HFFc6 (cell line): ENCODE results near the gene CASKIN1. TPM values are rescaled to one million over a fixed set of nuclear protein-coding genes. Genes with fewer than 3 reads are reported as not detected.

Source experiments
- DNase-seq: peaks from one replicate; pipeline ENCODE4 v3.0.0-alpha.2; 2018
- H3K27ac Mint-ChIP-seq: 2 replicates; pipeline ENCODE4 v1.8.0; 2020; ENCODE audit warnings: mild to moderate bottlenecking, mixed read lengths
- H3K27me3 Mint-ChIP-seq: 2 replicates; pipeline ENCODE4 v1.8.0; 2021; ENCODE audit warnings: mild to moderate bottlenecking, moderate library complexity, mixed read lengths; ENCODE audit not compliant: insufficient read depth
- H3K36me3 Mint-ChIP-seq: 2 replicates; pipeline ENCODE4 v1.8.0; 2021; ENCODE audit warnings: low read depth, mixed read lengths
- H3K4me1 Mint-ChIP-seq: 2 replicates; pipeline ENCODE4 v1.8.0; 2020; ENCODE audit warnings: low read depth, mixed read lengths
- H3K4me3 Mint-ChIP-seq: 2 replicates; pipeline ENCODE4 v1.8.0; 2020; ENCODE audit warnings: mild to moderate bottlenecking, moderate library complexity, mixed read lengths
- H3K9me3 Mint-ChIP-seq: 2 replicates; pipeline ENCODE4 v1.8.0; 2020; ENCODE audit warnings: mild to moderate bottlenecking, mixed read lengths
- total RNA-seq, 6 experiments: library from RNA; stranded (reverse); fragmentation: NEBNext Ultra II Directional; extraction: Animal tissue kit (Norgen Biotek cat#: 25700); gene quantifications; 2 replicates in 1 of 6; 3 replicates in 5 of 6; pipeline ENCODE4 v1.2.3, GENCODE V29; 2021
- TF ChIP-seq, protein P1 (sequence below): fragments of 200-600 bp; sonication (generic); IDR thresholded peaks from 2 replicates; pipeline ENCODE4 v1.5.0; 2021; ENCODE audit warnings: antibody characterized with exemption, mild to moderate bottlenecking

Gene CASKIN1
- total RNA-seq, 6 experiments from 2014 or later, result 0.06 to 0.56 (median 0.11) TPM

DNA sequence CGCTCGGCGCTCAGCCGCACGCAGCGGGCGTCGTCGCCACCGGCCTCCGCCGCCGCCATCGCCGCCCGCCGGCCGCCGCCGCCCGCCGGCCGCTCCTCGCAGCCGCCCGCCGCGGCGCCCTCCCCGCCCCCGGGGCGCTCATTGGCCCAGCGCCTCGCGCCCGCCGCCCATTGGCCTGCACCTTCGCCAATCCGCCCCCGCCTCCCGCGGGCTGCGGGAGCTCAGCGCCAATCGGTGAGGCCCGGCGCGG lies 18.2 kb upstream of the CASKIN1 start, which contains the start of gene PGP:
TSS of gene PGP (minus strand) at position 122 of the 250 bp plus-strand sequence. CDS start at position 59, 63 bp downstream.
- Mint-ChIP-seq H3K4me3 (peak within 1 kb of the TSS; percentile 92), H3K27ac (peak within 1 kb of the TSS; percentile 95), H3K36me3 (no peaks in the 10 kb centered on the region; the same call in 1 of the 2 replicates), H3K27me3 (peaks cover 8% of the 10 kb centered on the region), H3K4me1 (peaks cover 26% of the 10 kb centered on the region), H3K9me3 (no peaks in the 10 kb centered on the region)
- DNase-seq, result no peak
- TF ChIP-seq, protein P1, sequence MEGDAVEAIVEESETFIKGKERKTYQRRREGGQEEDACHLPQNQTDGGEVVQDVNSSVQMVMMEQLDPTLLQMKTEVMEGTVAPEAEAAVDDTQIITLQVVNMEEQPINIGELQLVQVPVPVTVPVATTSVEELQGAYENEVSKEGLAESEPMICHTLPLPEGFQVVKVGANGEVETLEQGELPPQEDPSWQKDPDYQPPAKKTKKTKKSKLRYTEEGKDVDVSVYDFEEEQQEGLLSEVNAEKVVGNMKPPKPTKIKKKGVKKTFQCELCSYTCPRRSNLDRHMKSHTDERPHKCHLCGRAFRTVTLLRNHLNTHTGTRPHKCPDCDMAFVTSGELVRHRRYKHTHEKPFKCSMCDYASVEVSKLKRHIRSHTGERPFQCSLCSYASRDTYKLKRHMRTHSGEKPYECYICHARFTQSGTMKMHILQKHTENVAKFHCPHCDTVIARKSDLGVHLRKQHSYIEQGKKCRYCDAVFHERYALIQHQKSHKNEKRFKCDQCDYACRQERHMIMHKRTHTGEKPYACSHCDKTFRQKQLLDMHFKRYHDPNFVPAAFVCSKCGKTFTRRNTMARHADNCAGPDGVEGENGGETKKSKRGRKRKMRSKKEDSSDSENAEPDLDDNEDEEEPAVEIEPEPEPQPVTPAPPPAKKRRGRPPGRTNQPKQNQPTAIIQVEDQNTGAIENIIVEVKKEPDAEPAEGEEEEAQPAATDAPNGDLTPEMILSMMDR, result no peak

DNA sequence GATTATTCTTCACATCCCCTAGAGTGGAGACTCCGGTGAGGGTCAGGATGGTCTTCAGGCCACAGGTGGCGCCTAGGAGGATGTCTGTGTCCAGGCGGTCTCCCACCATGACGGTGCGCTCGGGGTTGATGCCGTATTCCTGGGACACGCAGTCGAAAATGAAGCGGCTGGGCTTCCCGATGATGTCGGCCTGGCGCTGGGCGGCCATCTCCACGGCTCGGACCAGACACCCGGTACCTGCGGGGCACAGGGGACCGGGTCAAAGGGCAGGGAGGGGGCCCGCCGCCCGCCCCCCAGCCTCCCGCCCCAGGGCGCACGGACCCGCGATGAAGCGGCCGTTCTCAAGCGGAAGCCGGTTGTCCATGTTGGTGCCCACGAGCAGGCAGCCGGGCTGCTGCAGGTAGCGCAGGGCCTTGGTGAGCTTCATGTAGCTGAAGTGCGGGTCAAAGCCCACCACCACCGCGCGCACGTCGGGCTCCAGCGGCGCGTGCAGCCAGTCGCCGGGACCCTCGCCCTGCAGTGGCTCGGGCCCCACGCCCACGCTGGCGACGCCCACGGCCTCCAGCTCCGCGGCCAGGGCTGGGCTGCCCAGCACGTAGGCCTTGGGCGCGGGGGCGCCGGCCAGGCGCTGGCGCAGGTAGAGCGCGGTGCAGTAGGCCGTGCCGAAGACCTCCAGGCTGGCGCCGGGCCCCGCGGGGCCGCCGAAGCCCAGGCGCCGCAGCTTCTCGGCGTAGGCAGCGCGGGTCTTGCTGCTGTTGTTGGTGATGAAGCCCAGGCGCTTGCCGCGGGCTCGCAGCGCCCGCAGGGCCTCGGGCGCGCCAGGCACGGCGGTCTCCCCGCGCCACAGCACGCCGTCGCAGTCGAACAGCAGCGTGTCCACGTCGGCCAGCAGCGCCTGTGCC lies 17.7 kb upstream of the CASKIN1 start:
- Mint-ChIP-seq H3K27ac (peak overlapping the region; percentile 61), H3K4me3 (peak overlapping the region; percentile 87), H3K36me3 (no peaks in the 10 kb centered on the region; the same call in 1 of the 2 replicates), H3K9me3 (no peaks in the 10 kb centered on the region), H3K27me3 (peaks cover 8% of the 10 kb centered on the region), H3K4me1 (peaks cover 26% of the 10 kb centered on the region)
- TF ChIP-seq, protein P1, result no peak
- DNase-seq, result no peak

- H3K4me1 Mint-ChIP-seq, result peaks cover 26% of the 10 kb centered on the region
These were observed 16.2 kb upstream of the CASKIN1 start for GRCh38 chr16:2212362-2213324.

GRCh38 chr16:2211923-2212347 lies 15.5 kb upstream of the CASKIN1 start:
- H3K4me3 Mint-ChIP-seq, result peak overlapping the region; percentile 31
- H3K27me3 Mint-ChIP-seq, result peaks cover 11% of the 10 kb centered on the region
- DNase-seq, result no peak
- H3K27ac Mint-ChIP-seq, result no peak overlapping the region; the same call in 1 of the 2 replicates
- H3K9me3 Mint-ChIP-seq, result no peaks in the 10 kb centered on the region
- peaks cover 26% of the 10 kb centered on the region for H3K4me1 Mint-ChIP-seq
- H3K36me3 Mint-ChIP-seq, result peaks cover 10% of the 10 kb centered on the region; the same call in 1 of the 2 replicates
- TF ChIP-seq, protein P1, result no peak

More at GRCh38 chr16:2212362-2213324, 16.2 kb upstream of the CASKIN1 start:
- Mint-ChIP-seq H3K4me3 (peak overlapping the region; percentile 87), H3K27ac (peak overlapping the region; percentile 63), H3K27me3 (peaks cover 8% of the 10 kb centered on the region), H3K36me3 (peaks cover 3% of the 10 kb centered on the region; the same call in 1 of the 2 replicates), H3K9me3 (no peaks in the 10 kb centered on the region)
- TF ChIP-seq, protein P1, result no peak
- DNase-seq, result no peak
